Osteoblast (primary cell): ENCODE measurements around the gene THAP11. TPM values are rescaled to one million over a fixed set of nuclear protein-coding genes. Genes with fewer than 3 reads are reported as not detected.
A peak's percentile ranks its signal among the peaks of the same experiment; 100 is the strongest.

Experiments used
- DNase-seq: peaks from one replicate; pipeline ENCODE4 v3.0.0; 2011; ENCODE audit warnings: low spot score, mixed read lengths; ENCODE audit not compliant: insufficient read length; ENCODE audit errors: missing footprints
- H2AFZ ChIP-seq: 2 replicates; pipeline ENCODE4 v1.6.0; 2011; ENCODE audit warnings: mild to moderate bottlenecking, low read length
- H3K27ac ChIP-seq: 2 replicates; pipeline ENCODE4 v1.5.1; 2011; ENCODE audit warnings: mild to moderate bottlenecking, low read depth, low read length, moderate library complexity
- H3K27me3 ChIP-seq: 2 replicates; pipeline ENCODE4 v1.6.0; 2012; ENCODE audit warnings: mild to moderate bottlenecking, control low read depth, inconsistent platforms, low read length, moderate library complexity; ENCODE audit not compliant: insufficient read depth
- H3K36me3 ChIP-seq: 2 replicates; pipeline ENCODE4 v1.5.1; 2011; ENCODE audit warnings: mild to moderate bottlenecking, low read length, control low read depth, moderate library complexity; ENCODE audit not compliant: insufficient read depth
- H3K4me1 ChIP-seq: 2 replicates; pipeline ENCODE4 v1.5.1; 2011; ENCODE audit warnings: mild to moderate bottlenecking, low read length, control low read depth, moderate library complexity; ENCODE audit not compliant: insufficient read depth
- H3K4me2 ChIP-seq: 2 replicates; pipeline ENCODE4 v1.6.0; 2011; ENCODE audit warnings: mild to moderate bottlenecking, low read length; ENCODE audit not compliant: insufficient read depth
- H3K4me3 ChIP-seq: fragments of 200-600 bp; sonication (generic); 3 replicates; pipeline ENCODE4 v1.5.1; 2012; ENCODE audit warnings: mild to moderate bottlenecking, low read length, inconsistent platforms; ENCODE audit not compliant: insufficient read depth
- H3K79me2 ChIP-seq: 2 replicates; pipeline ENCODE4 v1.6.0; 2012; ENCODE audit warnings: mild to moderate bottlenecking, low read length, control low read depth, inconsistent platforms; ENCODE audit not compliant: insufficient read depth
- H3K9me3 ChIP-seq: 2 replicates; pipeline ENCODE4 v1.5.1; 2011; ENCODE audit warnings: low read depth, low read length, control low read depth
- H4K20me1 ChIP-seq: 2 replicates; pipeline ENCODE4 v1.6.0; 2012; ENCODE audit warnings: mild to moderate bottlenecking, low read length, control low read depth; ENCODE audit not compliant: insufficient read depth
- total RNA-seq: library from RNA; depleted of rRNA; stranded (reverse); fragments of >200 nt; gene quantifications from 2 replicates; pipeline ENCODE4 v1.2.3, GENCODE V29; 2012
- TF ChIP-seq, protein P1 (sequence below): IDR thresholded peaks from 2 replicates; pipeline ENCODE4 v1.5.1; 2011; ENCODE audit warnings: mild to moderate bottlenecking, low read depth, low read length, moderate library complexity; ENCODE audit errors: extremely low read depth

THAP11 gene
- total RNA-seq, 1 donor: 25.7 TPM

DNA sequence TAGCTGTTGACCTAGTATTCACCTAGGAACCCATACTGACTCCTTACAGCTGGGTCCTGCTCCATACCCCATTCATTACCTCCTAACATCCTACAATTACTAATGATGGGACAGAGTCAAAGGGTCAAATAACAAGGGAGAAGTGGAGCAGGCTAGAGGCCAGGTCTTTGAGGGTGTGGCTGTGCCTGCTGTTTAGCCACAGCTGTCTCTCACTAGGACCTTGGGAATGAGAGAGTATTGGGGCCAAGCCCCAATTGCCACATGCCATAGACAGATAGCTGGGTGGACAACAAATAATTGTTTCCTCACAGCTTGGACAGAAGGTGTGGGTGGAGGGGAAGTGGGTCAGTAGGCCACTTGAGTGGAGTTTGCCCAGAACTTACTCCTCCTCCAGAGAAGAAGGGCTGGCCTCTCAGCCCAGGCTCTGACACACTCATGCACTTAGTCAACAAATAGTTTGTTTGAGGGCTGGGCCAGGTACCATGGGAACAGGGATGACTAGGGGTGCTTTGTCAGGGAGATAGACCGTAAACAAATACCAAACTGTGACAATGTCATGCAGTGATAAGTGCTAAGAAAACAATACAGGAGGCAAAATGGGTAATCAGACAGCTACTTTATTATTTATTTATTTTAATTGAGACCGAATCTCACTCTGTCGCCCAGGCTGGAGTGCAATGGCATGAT, 15.6 kb downstream of the THAP11 start:
- H3K36me3 ChIP-seq: peaks cover 17% of the 10 kb centered on the region
- no peak overlapping the region for H3K4me3 ChIP-seq
- TF ChIP-seq, protein P1, sequence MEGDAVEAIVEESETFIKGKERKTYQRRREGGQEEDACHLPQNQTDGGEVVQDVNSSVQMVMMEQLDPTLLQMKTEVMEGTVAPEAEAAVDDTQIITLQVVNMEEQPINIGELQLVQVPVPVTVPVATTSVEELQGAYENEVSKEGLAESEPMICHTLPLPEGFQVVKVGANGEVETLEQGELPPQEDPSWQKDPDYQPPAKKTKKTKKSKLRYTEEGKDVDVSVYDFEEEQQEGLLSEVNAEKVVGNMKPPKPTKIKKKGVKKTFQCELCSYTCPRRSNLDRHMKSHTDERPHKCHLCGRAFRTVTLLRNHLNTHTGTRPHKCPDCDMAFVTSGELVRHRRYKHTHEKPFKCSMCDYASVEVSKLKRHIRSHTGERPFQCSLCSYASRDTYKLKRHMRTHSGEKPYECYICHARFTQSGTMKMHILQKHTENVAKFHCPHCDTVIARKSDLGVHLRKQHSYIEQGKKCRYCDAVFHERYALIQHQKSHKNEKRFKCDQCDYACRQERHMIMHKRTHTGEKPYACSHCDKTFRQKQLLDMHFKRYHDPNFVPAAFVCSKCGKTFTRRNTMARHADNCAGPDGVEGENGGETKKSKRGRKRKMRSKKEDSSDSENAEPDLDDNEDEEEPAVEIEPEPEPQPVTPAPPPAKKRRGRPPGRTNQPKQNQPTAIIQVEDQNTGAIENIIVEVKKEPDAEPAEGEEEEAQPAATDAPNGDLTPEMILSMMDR: no peak
- peak; percentile 98 for DNase-seq
- H3K4me2 ChIP-seq: peak overlapping the region; percentile 49
- no peaks in the 10 kb centered on the region for H3K27me3 ChIP-seq
- peaks cover 41% of the 10 kb centered on the region for H3K4me1 ChIP-seq
- peaks cover 62% of the 10 kb centered on the region for H4K20me1 ChIP-seq
- H3K9me3 ChIP-seq: no peaks in the 10 kb centered on the region
- H2AFZ ChIP-seq: no peak overlapping the region
- H3K79me2 ChIP-seq: peaks cover 96% of the 10 kb centered on the region
- H3K27ac ChIP-seq: peak overlapping the region; percentile 97

DNA sequence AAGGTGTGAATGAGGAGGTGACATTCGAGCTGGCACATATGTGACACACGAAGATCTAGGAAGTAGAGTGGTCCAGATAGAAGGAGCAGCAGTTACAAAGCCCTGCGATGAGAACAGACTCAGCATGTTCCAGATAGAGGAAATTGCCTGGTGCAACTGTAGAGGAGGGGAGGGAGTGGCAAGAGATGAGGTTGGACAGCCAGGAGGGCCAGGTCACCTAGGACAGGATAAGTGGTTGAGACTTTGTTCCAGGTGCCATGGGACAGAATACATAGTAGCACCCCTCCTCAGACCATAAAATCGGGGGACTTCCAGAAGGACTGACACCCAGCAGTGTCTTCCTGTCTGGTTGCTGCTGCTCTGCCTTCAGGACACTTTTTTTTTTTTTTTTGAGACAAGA, 16.4 kb downstream of the THAP11 start:
- Histone ChIP-seq H3K27ac (peak overlapping the region; percentile 97), H3K27me3 (no peaks in the 10 kb centered on the region), H3K4me1 (peaks cover 48% of the 10 kb centered on the region)

DNA sequence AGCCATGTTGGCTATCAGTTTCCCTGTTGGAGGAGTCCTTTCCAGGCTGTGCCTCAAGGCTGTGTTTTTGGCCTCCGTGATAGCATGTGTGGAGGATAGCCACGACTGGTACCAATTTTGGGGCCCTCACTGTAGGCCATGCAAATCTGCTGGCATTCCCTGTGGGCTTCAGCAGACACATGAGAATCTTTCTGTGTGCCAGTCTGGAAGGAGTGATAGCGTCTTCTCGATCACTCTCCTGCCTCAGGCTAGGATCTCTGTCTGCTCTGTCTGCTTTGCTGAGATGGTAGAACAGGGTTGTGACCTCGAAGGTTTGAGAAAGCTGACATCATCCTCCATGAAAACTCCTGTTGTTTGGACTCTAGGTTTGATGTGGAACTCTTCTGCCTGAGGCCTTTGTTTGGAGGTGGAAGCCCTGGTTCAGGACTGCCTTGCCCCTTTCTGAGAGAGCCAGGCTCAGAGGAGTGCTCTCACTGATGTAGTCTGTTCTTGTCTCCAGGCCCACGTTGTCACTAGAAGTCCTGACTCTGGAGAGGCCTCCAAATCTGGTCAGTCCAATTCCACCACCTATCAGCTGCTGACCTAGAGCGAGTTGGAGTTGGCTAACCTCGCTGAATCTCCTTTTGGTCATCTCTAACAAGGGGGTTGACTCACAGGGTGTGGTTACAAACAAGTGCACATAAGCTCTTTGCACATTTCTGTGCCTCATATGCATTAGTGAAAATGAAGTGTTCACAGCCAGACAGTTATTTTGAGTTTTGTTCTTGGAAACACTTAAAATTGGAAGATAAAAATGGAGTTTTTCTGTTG, 18.7 kb downstream of the THAP11 start:
- H4K20me1 ChIP-seq: peaks cover 62% of the 10 kb centered on the region
- H3K36me3 ChIP-seq: peaks cover 27% of the 10 kb centered on the region
- peaks cover 93% of the 10 kb centered on the region for H3K79me2 ChIP-seq
- H3K9me3 ChIP-seq: no peaks in the 10 kb centered on the region
- H3K27ac ChIP-seq: peak overlapping the region; percentile 89
- no peak overlapping the region for H3K4me3 ChIP-seq
- H3K4me2 ChIP-seq: peak overlapping the region; percentile 39
- TF ChIP-seq, protein P1: no peak
- peaks cover 54% of the 10 kb centered on the region for H3K4me1 ChIP-seq
- H2AFZ ChIP-seq: no peak overlapping the region
- DNase-seq: peak; percentile 73
- no peaks in the 10 kb centered on the region for H3K27me3 ChIP-seq

More for the DNA sequence above, 16.4 kb downstream of the THAP11 start:
- H3K79me2 ChIP-seq: peaks cover 94% of the 10 kb centered on the region
- DNase-seq: no peak
- no peak overlapping the region for H2AFZ ChIP-seq
- H3K36me3 ChIP-seq: peaks cover 17% of the 10 kb centered on the region
- peaks cover 65% of the 10 kb centered on the region for H4K20me1 ChIP-seq
- TF ChIP-seq, protein P1: no peak
- H3K9me3 ChIP-seq: no peaks in the 10 kb centered on the region
- H3K4me2 ChIP-seq: no peak overlapping the region
- H3K4me3 ChIP-seq: no peak overlapping the region

DNA sequence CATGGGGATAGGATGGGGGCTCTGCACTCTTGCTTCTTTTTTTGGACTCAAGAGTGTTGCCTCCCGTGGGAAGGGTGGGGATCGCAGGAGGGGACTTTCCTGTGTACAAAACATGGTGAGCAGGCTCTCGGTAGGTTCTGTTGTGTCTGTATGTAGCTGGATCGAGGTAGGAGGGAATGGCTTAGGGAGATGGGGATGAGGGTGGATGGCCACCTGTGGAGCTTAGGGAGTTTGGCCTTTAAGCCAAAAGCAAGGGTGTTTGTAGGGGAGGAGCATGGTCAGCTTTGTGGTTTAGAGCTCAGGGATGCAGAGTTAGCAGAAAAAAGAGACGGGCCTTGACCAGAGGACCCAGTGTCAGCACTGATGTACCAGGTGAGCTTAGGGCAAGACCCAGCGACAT, 19.8 kb downstream of the THAP11 start:
- H3K4me2 ChIP-seq: no peak overlapping the region
- H3K4me3 ChIP-seq: no peak overlapping the region
- peaks cover 53% of the 10 kb centered on the region for H3K4me1 ChIP-seq
- H3K27me3 ChIP-seq: no peaks in the 10 kb centered on the region
- H3K27ac ChIP-seq: peak overlapping the region; percentile 89
- peaks cover 93% of the 10 kb centered on the region for H3K79me2 ChIP-seq
- H4K20me1 ChIP-seq: peaks cover 55% of the 10 kb centered on the region
- TF ChIP-seq, protein P1: no peak
- no peak for DNase-seq
- no peak overlapping the region for H2AFZ ChIP-seq
- peaks cover 37% of the 10 kb centered on the region for H3K36me3 ChIP-seq
- H3K9me3 ChIP-seq: no peaks in the 10 kb centered on the region
